Esophagus muscularis mucosa (tissue), 3 donors: Measurements from ENCODE around the gene HEXIM2.

Experiments used
- POLR2A ChIP-seq: fragments of 450-650 bp; IDR thresholded peaks from one replicate; pipeline ENCODE4 v1.6.1; 2017; ENCODE audit warnings: antibody characterized with exemption, moderate library complexity, mild to moderate bottlenecking, low read depth
- TF ChIP-seq, protein P1 (sequence below), 3 experiments: fragments of 200-600 bp in 2 of 3; fragments of 450-650 bp in 1 of 3; sonication (generic) in 2 of 3; IDR thresholded peaks; one replicate each; pipeline ENCODE4 v1.5.1; 2017 to 2019; ENCODE audit warnings: antibody characterized with exemption in 3 of 3, mild to moderate bottlenecking in 2 of 3, moderate library complexity in 1 of 3

DNA sequence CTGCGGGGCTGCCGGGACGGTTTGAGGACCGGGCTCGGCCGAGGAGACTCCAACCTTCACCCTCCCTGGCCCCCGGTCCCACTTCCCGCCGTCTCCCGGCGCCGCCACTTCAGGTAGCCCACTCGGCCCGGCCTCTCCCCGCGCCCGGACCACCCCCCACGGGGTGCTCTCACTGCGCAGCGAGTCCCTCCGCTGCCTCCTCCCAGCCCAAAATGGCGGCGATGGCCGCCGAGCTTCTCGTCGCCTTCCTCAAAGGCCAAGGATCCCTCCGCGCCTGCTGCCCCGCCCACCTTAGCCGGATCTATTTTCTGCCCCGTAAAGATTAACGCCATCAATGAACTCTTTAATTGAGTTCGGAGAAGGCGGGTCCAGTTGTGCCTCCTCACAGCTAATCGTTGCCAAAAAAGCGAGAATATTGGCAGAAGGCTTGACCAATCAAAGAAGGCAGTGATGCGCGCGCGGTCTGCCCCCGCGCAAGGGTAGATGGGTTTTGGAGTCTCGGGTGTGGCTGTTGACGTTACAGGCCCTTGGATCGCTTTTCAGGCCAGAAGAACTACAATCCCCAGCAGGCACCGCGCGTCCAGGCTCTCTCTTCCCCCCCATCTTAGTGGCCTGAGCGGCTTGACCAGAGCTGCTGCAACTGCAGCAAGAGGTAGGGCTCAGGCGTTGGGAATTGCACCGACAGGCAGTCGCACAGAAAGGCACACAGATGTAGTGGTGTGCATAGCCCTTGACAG, at the start of gene HEXIM2:
- TF ChIP-seq POLR2A: peak; percentile 96
- TF ChIP-seq, protein P1, sequence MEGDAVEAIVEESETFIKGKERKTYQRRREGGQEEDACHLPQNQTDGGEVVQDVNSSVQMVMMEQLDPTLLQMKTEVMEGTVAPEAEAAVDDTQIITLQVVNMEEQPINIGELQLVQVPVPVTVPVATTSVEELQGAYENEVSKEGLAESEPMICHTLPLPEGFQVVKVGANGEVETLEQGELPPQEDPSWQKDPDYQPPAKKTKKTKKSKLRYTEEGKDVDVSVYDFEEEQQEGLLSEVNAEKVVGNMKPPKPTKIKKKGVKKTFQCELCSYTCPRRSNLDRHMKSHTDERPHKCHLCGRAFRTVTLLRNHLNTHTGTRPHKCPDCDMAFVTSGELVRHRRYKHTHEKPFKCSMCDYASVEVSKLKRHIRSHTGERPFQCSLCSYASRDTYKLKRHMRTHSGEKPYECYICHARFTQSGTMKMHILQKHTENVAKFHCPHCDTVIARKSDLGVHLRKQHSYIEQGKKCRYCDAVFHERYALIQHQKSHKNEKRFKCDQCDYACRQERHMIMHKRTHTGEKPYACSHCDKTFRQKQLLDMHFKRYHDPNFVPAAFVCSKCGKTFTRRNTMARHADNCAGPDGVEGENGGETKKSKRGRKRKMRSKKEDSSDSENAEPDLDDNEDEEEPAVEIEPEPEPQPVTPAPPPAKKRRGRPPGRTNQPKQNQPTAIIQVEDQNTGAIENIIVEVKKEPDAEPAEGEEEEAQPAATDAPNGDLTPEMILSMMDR (IDR thresholded peaks at IDR 0.05): peak in 1 of 3 experiments; percentile 31
